GM18505 (cell line): Measurements from ENCODE around the gene TLR5.
A peak's percentile ranks its signal among the peaks of the same experiment; 100 is the strongest.

ENCODE experiments used
- ATAC-seq: cut with Tn5 transposase; IDR thresholded peaks from one replicate; pipeline ENCODE4 v1.9.1; 2021; ENCODE audit not compliant: unreplicated experiment
- POLR2A ChIP-seq: IDR thresholded peaks from 4 replicates; pipeline ENCODE4 v1.6.1; 2011; ENCODE audit warnings: borderline replicate concordance; ENCODE audit not compliant: insufficient read depth, insufficient read length; ENCODE audit errors: extremely low read depth

TLR5 gene

GRCh38 chr1:223136086-223136485 is 7.0 kb downstream of the TLR5 start:
- no peak for ATAC-seq
- no peak for TF ChIP-seq POLR2A

GRCh38 chr1:223135176-223135942 is 7.7 kb downstream of the TLR5 start:
- TF ChIP-seq POLR2A: no peak
- no peak for ATAC-seq

DNA sequence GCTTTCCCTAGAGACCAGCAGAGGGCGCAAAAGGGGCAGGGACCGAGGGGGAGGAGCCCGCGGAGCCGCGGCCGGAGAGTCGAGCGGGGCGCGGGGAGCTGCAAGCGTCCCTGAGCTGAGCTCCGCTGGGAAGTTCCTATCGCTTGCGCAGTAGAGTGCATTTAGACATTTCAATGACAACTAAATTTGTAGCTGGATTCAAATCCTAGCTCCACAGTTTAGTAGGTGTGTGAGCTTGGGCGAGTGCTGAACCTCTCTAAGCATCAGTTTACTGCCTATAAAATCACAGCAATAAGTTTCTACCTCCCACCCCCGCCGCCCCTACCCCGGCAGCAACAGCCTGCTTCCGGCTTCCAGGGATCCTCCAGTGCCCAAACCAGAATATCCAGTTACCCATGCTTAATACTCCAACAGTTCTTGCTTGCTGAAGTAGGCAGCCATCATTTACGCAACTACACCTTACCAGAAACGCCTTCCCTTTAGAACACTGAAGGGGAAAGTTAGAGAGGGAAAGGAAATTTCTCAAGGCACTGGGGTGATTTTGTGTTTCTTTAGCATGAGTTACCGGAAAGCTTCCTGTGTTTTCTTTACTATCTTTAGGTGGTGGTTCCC is 9.1 kb downstream of the TLR5 start:
- no peak for TF ChIP-seq POLR2A
- peak; percentile 87 for ATAC-seq

DNA sequence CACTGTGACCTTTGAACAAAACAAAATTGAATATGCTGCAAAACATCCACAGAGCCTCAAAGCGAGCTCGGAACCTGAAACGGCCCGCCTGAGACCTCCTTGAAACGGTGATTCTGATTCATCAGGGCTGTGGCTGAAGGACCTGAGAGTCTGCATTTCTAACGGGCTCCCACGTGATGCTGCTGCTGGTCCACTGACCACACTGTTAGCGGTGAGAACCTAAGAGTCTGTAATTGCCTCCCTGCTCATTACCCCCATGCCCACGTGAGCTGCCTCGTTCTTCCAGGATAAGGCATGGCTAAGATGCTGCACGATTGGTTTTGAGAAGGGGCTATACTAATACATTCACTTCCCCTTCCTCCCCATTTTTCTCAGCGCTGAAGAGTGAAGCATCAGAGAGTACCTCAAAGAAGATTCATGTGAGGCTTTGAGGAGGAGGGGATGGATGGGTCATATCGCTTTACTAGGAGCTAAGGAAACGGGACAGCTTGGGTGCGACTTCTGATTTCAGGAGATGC is 9.7 kb downstream of the TLR5 start:
- peak; percentile 18 for ATAC-seq
- TF ChIP-seq POLR2A: no peak

DNA sequence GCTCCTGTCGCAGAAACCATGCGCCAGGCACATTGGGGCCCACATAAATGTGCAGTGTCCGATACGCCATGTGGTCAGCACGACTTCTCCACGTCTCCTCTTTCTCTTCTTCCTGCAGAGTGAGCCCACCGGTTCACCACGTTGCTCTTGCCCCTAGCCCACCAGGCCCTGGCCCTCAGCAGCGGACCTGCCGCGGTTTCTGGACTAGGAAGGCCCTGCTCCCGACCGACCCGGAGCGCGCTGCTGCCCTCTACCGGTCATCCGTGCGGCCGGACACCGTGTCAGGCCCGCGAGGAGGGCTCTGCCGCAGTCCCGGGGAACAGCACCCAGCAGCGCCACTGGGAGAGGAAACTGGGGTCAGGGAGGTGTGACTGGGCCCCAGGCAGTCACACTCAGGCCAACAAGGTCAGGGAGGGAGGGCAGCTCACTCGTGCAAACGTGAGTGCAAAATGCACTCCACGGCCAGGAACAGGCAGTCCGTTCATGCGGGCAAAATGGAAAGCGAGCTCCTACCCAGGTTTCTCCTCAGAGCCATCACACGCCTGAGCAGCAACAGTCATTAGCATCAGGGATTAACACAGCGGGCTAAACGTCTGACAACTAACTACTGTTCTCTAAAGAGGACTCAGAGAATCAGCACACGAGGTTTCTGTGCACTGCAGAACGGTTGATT is 13.7 kb downstream of the TLR5 start:
- no peak for TF ChIP-seq POLR2A
- ATAC-seq: no peak

- TF ChIP-seq POLR2A: no peak
- ATAC-seq: no peak
These were observed 16.3 kb downstream of the TLR5 start for GRCh38 chr1:223126741-223127140.

DNA sequence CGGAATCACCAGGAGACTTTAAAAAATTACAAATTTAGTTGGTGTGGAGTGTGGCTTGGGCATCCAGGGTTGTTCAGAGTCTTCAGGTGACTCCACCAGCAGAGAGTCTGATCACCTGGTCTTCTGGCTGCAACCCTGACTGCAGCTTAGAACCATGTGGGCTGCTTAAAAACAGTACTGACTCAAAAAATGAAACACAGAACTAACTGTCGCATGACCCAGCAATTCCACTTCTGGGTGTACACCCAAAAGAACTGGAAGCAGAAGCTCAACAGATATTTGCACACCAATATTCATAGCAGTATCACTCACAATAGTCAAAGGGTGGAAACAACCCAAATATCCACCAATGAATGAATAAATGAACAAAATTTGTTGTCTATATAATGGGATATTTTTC is 17.3 kb downstream of the TLR5 start:
- TF ChIP-seq POLR2A: no peak
- ATAC-seq: no peak

- no peak for TF ChIP-seq POLR2A
- no peak for ATAC-seq
These were observed 19.9 kb downstream of the TLR5 start for GRCh38 chr1:223123011-223123610.

- no peak for ATAC-seq
- TF ChIP-seq POLR2A: no peak
These were observed 24.6 kb downstream of the TLR5 start for GRCh38 chr1:223118418-223118817.

DNA sequence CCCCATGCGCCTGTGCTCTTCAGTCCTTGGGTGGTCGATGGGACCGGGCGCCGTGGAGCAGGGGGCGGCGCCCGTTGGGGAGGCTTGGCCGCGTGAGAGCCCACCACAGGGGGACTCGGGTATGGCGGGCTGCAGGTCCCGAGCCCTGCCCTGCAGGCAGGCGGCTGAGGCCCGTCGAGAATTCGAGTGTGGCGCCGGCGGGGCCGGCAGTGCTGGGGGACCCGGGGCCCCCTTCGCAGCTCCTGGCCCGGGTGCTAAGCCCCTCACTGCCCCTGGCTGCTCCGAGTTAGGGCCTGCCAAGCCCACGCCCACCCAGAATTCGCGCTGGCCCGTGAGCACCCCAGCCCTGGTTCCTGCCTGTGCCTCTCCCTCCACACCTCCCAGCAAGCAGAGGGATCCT is 26.1 kb downstream of the TLR5 start:
- TF ChIP-seq POLR2A: no peak
- no peak for ATAC-seq

DNA sequence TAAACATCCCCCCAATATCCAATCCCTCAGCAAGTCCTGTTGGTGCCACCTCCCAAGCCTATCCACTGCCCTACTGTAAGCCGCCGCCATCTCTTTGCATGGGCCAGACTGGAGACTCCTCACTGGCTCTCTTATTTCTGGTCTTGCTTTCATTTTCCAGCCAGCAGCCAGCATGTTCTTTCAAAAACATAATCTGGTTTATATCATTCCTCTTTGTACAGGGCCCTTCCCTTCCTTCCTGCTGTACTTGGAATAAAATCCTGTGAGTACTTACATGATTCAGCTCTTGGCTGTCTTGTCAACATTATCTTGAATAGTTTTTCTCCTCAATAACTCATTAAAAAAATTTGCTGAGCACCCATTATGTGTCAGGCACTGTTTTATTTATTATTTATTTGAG is 28.2 kb downstream of the TLR5 start:
- ATAC-seq: no peak
- TF ChIP-seq POLR2A: no peak

DNA sequence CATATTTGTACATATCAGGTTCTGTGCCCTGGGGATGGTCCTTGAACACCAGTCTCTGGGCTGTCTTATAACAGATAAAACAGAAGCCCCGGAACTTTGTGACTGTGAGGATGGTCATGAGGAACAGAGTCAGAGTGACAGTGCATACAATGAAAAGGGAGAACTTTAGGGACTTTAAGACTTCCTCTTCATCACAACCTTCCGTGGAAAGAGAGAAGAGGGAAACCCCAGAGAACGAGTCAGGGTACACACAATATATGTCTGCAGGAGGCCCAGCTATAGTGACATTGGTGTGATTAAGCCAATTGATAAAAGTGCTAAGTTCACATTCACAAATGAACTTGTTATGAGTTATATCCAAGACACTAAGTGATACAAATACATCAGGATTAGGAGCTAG is 32.1 kb downstream of the TLR5 start:
- no peak for ATAC-seq

DNA sequence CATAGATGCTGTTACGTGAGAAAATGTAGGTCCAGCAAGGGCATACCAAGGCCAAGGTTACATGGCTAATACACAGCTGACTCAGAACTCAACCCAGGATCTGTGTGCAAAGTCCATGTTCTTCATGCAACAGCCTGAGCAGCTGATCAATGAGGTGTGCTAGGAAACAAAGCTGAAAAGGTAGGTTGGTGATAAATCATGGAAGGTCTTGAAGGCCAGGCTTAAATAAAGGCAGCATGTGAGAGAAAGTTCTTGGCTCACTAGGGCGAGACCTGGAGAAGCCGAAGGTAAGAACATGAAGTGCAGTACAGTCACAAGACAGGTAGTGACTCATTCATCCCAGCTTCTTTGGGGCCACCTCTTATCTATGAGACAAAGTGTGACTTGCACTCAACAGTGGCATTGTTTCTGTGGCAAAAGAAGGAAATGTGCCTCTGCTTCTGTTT is 33.4 kb downstream of the TLR5 start:
- ATAC-seq: no peak
- no peak for TF ChIP-seq POLR2A

More for the DNA sequence above, 32.1 kb downstream of the TLR5 start:
- no peak for TF ChIP-seq POLR2A
